ENCODE measurements around the gene ANK3. TPM values are rescaled to one million over a fixed set of nuclear protein-coding genes. Genes with fewer than 3 reads are reported as not detected.

The ANK3 gene
- total and polyA plus RNA-seq, 2 experiments from 2014 or later = 44.9 to 95.8 TPM

DNA sequence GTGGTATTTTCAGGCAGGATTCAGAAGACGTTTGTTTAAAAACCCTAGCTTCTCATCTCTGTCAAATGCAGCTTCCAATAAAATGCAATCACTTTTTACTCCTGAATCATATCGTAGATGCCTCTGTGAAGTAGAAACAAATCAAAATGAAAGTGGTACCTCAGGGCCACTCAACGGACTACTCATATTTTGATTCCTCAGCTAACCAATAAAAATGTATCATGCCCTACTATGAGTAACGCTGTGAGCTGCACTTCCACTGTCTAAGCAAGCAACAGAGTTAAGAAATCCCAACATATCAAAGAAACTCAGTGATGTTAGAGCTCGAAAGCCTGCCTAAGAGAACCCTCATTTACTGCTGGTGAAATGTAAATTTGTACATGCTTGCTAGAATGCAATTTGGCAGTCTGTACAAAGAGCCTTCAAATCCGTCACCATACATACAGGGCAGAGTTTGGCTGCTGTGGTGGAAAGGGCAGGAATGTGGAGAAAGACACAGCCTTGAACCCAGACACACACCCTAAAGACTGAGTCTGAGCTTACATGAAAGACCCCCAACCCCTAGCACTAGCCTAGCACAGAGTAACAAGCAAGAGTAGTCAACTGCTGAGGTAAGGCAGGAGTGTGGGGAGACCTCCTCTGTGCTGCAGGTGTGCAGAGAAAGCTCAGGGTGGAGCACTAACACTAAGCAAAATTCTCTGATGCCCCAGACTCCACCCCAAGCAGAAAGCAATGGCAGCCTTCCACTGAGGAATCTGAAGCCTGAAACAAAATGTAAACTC is 151.5 kb downstream of the ANK3 start:
- H3K9me3 ChIP-seq (ENCODE audit: low read depth) = no peaks in the 10 kb centered on the region
- peaks cover 22% of the 10 kb centered on the region for H3K4me1 ChIP-seq (ENCODE audit: low read depth)
- TF ChIP-seq, protein P1, sequence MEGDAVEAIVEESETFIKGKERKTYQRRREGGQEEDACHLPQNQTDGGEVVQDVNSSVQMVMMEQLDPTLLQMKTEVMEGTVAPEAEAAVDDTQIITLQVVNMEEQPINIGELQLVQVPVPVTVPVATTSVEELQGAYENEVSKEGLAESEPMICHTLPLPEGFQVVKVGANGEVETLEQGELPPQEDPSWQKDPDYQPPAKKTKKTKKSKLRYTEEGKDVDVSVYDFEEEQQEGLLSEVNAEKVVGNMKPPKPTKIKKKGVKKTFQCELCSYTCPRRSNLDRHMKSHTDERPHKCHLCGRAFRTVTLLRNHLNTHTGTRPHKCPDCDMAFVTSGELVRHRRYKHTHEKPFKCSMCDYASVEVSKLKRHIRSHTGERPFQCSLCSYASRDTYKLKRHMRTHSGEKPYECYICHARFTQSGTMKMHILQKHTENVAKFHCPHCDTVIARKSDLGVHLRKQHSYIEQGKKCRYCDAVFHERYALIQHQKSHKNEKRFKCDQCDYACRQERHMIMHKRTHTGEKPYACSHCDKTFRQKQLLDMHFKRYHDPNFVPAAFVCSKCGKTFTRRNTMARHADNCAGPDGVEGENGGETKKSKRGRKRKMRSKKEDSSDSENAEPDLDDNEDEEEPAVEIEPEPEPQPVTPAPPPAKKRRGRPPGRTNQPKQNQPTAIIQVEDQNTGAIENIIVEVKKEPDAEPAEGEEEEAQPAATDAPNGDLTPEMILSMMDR (IDR thresholded peaks at IDR 0.05; ENCODE audit: low read depth, low read length) = peak; percentile 29
- H3K36me3 ChIP-seq = no peaks in the 10 kb centered on the region
- H3K27me3 ChIP-seq = no peaks in the 10 kb centered on the region
- peak overlapping the region; percentile 2 for H3K27ac ChIP-seq
- peak; percentile 62 to 69 for DNase-seq (ENCODE audit: low read depth in 1 of 2, low spot score in 1 of 2)
- no peak overlapping the region for H3K4me3 ChIP-seq

DNA sequence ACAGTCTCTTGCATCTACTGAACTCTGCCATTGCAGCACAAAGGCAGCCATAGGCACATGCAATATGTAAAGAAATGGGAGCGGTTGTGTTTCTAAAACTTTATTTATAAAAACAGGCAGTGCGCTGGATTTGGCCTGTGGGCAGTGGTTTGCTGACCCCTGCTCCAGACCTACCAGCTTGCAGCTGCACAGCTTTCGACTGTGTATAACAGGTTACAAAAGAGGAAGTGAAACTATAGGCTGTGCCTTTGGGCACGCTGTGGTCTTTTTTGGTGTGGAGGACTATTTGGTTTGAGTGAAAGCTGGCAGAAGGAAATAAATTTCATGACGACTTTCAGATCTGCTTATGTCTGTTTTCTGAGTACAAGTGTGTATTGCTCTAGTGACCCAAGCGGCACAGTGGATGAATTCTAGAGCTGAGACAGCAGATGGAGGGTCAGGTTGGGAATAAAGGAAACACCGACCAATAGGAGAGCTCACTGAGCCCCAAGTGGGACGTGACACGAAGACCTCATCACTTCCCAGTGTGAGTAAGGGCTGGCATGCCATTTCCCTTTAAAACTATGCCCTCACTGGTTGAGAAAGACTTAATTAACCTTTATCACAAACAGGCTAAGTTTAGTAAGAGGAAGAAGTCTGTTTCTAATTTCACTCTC is 152.7 kb downstream of the ANK3 start:
- Histone ChIP-seq H3K27ac (peak overlapping the region; percentile 1), H3K9me3 (ENCODE audit: low read depth) (no peaks in the 10 kb centered on the region), H3K36me3 (no peaks in the 10 kb centered on the region), H3K27me3 (no peaks in the 10 kb centered on the region), H3K4me1 (ENCODE audit: low read depth) (peaks cover 22% of the 10 kb centered on the region), H3K4me3 (no peak overlapping the region)
- TF ChIP-seq, protein P1 (IDR thresholded peaks at IDR 0.05; ENCODE audit: low read depth, low read length) = no peak
- peak in 1 of 2 donors; percentile 13 for DNase-seq (ENCODE audit: low read depth in 1 of 2, low spot score in 1 of 2)

DNA sequence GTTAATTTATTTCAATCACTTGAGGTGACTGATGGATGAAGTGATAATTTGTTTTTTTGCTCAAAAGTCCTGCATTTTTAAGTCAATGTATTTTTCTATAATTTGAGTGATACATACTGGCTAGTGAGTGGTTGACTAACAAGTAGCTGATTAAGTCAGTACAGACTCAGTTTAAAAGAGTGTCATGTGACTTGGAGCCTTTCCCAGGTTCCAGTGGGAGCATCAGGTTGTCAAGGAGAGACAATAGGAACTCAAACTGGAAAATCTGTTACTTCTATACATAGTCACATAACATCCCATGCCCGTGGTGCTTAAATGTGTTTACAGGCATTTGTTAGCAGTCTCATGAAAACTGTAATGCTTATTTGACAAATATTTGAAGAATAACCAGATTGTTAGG is 154.7 kb downstream of the ANK3 start:
- H3K27ac ChIP-seq = no peak overlapping the region
- TF ChIP-seq, protein P1 (IDR thresholded peaks at IDR 0.05; ENCODE audit: low read depth, low read length) = no peak
- peak in 1 of 2 donors; percentile 55 for DNase-seq (ENCODE audit: low read depth in 1 of 2, low spot score in 1 of 2)
- H3K4me3 ChIP-seq = no peak overlapping the region
- H3K36me3 ChIP-seq = no peaks in the 10 kb centered on the region
- no peaks in the 10 kb centered on the region for H3K9me3 ChIP-seq (ENCODE audit: low read depth)
- H3K27me3 ChIP-seq = no peaks in the 10 kb centered on the region
- H3K4me1 ChIP-seq (ENCODE audit: low read depth) = peaks cover 22% of the 10 kb centered on the region

DNA sequence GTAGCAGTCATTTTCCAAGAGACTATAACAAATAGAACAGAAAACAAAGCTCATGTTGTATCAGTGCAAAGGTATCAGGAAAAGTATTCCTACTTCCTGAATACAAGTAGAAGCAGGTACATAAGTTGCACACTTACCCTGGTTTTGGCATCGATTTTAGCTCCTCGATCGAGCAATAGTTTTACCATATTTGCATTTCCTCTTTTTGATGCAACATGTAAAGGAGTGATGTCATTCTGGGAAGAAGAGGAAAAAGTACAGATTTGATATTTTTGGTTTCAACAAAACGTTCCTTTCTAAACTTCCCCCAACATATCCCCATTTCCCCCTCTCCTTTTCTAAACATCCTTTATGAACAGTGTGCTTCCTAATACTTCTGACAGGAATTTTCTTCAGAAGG is 155.1 kb downstream of the ANK3 start:
- Histone ChIP-seq H3K27me3 (no peaks in the 10 kb centered on the region), H3K27ac (no peak overlapping the region), H3K4me1 (ENCODE audit: low read depth) (peaks cover 22% of the 10 kb centered on the region), H3K4me3 (no peak overlapping the region), H3K36me3 (no peaks in the 10 kb centered on the region), H3K9me3 (ENCODE audit: low read depth) (no peaks in the 10 kb centered on the region)
- TF ChIP-seq, protein P1 (IDR thresholded peaks at IDR 0.05; ENCODE audit: low read depth, low read length) = no peak
- DNase-seq (ENCODE audit: low read depth in 1 of 2, low spot score in 1 of 2) = no peak

DNA sequence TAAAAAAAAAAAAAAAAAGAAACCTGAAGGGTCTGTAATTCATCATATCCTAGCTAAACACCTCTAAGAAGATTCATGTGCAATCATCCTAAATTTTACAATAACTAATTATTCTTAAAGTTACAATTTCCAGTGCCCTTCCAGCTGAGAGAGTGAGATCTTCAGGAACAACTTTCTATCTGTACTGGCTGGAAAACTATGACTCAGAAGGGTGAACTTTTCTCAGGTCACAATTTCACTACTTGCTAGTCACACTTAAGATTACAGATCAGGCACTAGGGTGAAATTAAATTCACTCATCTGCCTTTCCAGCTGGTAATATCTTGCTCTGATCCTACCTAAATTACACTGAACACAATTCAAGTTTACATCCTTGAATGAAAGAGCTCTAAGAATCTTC is 158.8 kb downstream of the ANK3 start:
- Histone ChIP-seq H3K36me3 (no peaks in the 10 kb centered on the region), H3K4me1 (ENCODE audit: low read depth) (no peaks in the 10 kb centered on the region), H3K27ac (no peak overlapping the region), H3K4me3 (no peak overlapping the region), H3K9me3 (ENCODE audit: low read depth) (no peaks in the 10 kb centered on the region), H3K27me3 (no peaks in the 10 kb centered on the region)
- DNase-seq (ENCODE audit: low read depth in 1 of 2, low spot score in 1 of 2) = peak in 1 of 2 donors; percentile 46
- TF ChIP-seq, protein P1 (IDR thresholded peaks at IDR 0.05; ENCODE audit: low read depth, low read length) = no peak

Data from cardiac muscle cell (in vitro differentiated cells and primary cell).